ENCODE results near the gene AKAP17A. TPM values are rescaled to one million over a fixed set of nuclear protein-coding genes. Genes with fewer than 3 reads are reported as not detected.
"Not testable (repeated sequence)": the region's sequence is repeated elsewhere in the genome, so short reads cannot be mapped to it uniquely, and the experiment has no call there.

AKAP17A gene
- total RNA-seq, 2 donors from 2014 or later: 54.3 to 79.4 TPM

GRCh38 chrX:1609311-1609710 lies 17.9 kb downstream of the AKAP17A start:
- H3K27ac Mint-ChIP-seq: no peak overlapping the region
- no peak overlapping the region for H3K4me3 Mint-ChIP-seq
- H3K4me1 Mint-ChIP-seq: no peaks in the 10 kb centered on the region
- ATAC-seq (replicated peaks): no peak
- no peaks in the 10 kb centered on the region for H3K27me3 Mint-ChIP-seq
- H3K36me3 Mint-ChIP-seq (ENCODE audit: low read depth): peaks cover 6% of the 10 kb centered on the region
- no peaks in the 10 kb centered on the region for H3K9me3 Mint-ChIP-seq

GRCh38 chrX:1609762-1610161 lies 18.4 kb downstream of the AKAP17A start:
- ATAC-seq (replicated peaks): no peak
- Mint-ChIP-seq H3K27ac (no peak overlapping the region), H3K36me3 (ENCODE audit: low read depth) (peaks cover 2% of the 10 kb centered on the region), H3K4me3 (no peak overlapping the region), H3K4me1 (no peaks in the 10 kb centered on the region), H3K27me3 (no peaks in the 10 kb centered on the region), H3K9me3 (no peaks in the 10 kb centered on the region)

DNA sequence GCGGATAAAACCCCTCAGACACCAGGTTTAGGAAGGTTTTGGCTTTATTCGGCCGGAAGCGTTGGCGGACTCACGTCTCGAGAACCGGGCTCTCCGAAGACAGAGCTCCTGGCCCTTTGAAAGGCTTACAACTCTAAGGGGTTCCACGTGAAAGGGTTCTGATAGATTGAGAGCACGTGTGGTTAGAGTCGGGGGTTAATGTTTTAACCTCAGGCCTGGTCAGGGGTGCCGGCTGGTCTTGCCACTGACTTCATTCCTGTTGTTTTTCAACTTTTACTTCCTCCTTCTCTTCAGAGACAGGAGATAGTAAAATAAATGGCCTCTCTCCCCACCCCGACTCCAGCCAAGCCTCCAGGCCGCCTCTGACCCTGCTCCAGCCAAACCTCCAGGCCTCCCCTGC lies 18.8 kb downstream of the AKAP17A start:
- ATAC-seq (replicated peaks): no peak
- Mint-ChIP-seq H3K9me3 (no peaks in the 10 kb centered on the region), H3K4me1 (no peaks in the 10 kb centered on the region), H3K4me3 (no peak overlapping the region), H3K36me3 (ENCODE audit: low read depth) (no peaks in the 10 kb centered on the region), H3K27ac (no peak overlapping the region), H3K27me3 (no peaks in the 10 kb centered on the region)

DNA sequence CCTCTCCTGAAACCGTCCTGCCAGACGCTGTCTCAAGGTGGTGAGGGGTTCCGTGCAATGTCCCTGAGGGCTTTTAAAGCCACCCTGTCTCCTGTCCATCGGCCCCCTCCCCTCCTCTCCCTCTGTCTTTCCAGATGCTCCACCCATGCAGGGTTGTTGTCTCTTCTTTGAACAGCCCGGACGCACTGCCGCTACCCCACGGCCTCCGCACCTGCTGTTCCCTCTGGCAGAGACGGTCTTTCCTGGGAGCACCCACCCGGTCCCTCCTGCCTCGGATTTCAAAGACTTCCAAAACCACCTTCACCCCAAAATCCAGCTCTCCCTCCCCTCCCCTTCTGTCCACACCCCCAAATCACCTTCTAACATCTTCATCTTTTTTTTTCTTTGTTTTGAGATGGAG lies 19.3 kb downstream of the AKAP17A start:
- H3K36me3 Mint-ChIP-seq (ENCODE audit: low read depth): no peaks in the 10 kb centered on the region
- H3K27ac Mint-ChIP-seq: no peak overlapping the region
- H3K4me1 Mint-ChIP-seq: no peaks in the 10 kb centered on the region
- H3K4me3 Mint-ChIP-seq: no peak overlapping the region
- H3K9me3 Mint-ChIP-seq: no peaks in the 10 kb centered on the region
- no peak for ATAC-seq (replicated peaks)
- no peaks in the 10 kb centered on the region for H3K27me3 Mint-ChIP-seq

GRCh38 chrX:1612641-1613286 lies 21.4 kb downstream of the AKAP17A start:
- Mint-ChIP-seq H3K27ac (peak overlapping the region; percentile 65), H3K36me3 (ENCODE audit: low read depth) (no peaks in the 10 kb centered on the region)
- ATAC-seq (replicated peaks): no peak

DNA sequence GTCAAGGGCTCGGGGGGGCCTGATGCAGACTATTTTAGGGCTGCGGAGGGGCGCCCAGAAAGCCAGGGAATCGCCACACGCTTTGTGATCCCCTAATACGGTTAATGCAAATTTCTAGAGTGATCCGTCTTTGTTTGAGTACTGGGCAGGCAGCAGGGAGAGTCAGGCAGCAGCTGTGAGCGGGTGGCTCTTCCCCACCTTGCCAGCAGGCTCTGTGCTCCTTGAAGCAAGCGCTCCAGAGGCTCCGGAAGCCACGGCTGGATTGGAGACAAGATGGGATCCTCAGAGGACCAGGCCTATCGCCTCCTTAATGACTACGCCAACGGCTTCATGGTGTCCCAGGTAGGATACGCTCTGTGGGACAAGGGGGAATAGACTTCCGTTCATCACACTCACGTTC lies 23.5 kb downstream of the AKAP17A start, which contains the start of gene ASMT:
Gene ASMT, plus strand, starts transcription at position 133 of the 400 bp plus-strand sequence. Its CDS starts 141 bp downstream, at position 274.
- ATAC-seq (replicated peaks): no peak
- Mint-ChIP-seq H3K9me3 (no peaks in the 10 kb centered on the region), H3K36me3 (ENCODE audit: low read depth) (no peaks in the 10 kb centered on the region), H3K4me3 (no peak within 1 kb of the TSS), H3K4me1 (no peaks in the 10 kb centered on the region), H3K27me3 (no peaks in the 10 kb centered on the region), H3K27ac (no peak within 1 kb of the TSS)

More at GRCh38 chrX:1612641-1613286, 21.4 kb downstream of the AKAP17A start:
- no peaks in the 10 kb centered on the region for H3K9me3 Mint-ChIP-seq
- no peaks in the 10 kb centered on the region for H3K4me1 Mint-ChIP-seq
- H3K27me3 Mint-ChIP-seq: no peaks in the 10 kb centered on the region
- no peak overlapping the region for H3K4me3 Mint-ChIP-seq

DNA sequence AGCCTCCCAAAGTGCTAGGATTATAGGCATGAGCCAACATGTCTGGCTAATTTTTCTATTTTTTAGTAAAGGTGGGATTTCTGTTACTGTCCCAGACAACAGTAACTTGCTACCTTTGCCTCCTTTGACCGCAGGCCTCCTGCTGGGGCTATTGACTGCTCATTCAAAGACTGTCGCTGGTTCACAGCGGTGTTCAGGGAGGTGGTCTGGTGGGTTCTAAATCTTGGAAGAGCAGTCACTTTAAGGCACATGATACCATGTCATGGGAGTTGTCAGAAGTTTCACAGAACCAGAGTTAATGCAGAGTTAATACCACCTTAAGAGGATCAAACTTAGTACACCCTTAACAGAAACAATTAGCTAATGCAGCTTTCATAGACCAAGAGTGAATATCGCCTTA lies 27.3 kb downstream of the AKAP17A start:
- no peak for ATAC-seq (replicated peaks)
- Mint-ChIP-seq H3K36me3 (ENCODE audit: low read depth) (no peaks in the 10 kb centered on the region), H3K9me3 (no peaks in the 10 kb centered on the region), H3K4me3 (no peak overlapping the region), H3K4me1 (no peaks in the 10 kb centered on the region), H3K27ac (no peak overlapping the region), H3K27me3 (no peaks in the 10 kb centered on the region)

DNA sequence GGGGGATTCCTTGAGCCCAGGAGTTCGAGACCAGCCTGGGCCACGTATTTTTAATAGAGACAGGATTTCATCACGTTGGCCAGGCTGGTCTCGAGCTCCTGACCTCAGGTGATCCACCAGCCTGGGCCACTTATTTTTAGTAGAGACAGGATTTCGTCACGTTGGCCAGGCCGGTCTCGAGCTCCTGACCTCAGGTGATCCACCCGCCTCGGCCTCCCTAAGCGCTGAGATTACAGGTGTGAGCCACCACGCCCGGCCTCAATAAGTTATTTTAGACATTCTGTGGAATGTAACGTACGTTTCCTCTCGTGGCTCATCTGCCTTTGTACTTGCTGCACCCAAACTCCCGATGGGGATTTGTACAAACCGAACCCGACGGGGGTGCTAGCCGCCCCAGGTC lies 32.3 kb downstream of the AKAP17A start:
- Mint-ChIP-seq H3K4me3 (peak overlapping the region; percentile 69), H3K9me3 (no peaks in the 10 kb centered on the region), H3K27ac (no peak overlapping the region), H3K27me3 (no peaks in the 10 kb centered on the region), H3K36me3 (ENCODE audit: low read depth) (no peaks in the 10 kb centered on the region), H3K4me1 (no peaks in the 10 kb centered on the region)
- no peak for ATAC-seq (replicated peaks)

- not testable (repeated sequence) for H3K4me1 Mint-ChIP-seq; H3K9me3 Mint-ChIP-seq; H3K36me3 Mint-ChIP-seq (ENCODE audit: low read depth); H3K27ac Mint-ChIP-seq; H3K27me3 Mint-ChIP-seq
- ATAC-seq (replicated peaks): peak; percentile 39
- peak overlapping the region; percentile 69 for H3K4me3 Mint-ChIP-seq
Measured at GRCh38 chrX:1624158-1624860, 32.9 kb downstream of the AKAP17A start.

GRCh38 chrX:1624861-1625215 lies 33.4 kb downstream of the AKAP17A start:
- not testable (repeated sequence) for H3K4me1 Mint-ChIP-seq; H3K9me3 Mint-ChIP-seq; H3K36me3 Mint-ChIP-seq (ENCODE audit: low read depth); H3K27me3 Mint-ChIP-seq
- H3K4me3 Mint-ChIP-seq: peak overlapping the region; percentile 48
- ATAC-seq (replicated peaks): peak; percentile 64
- peak overlapping the region; percentile 61 for H3K27ac Mint-ChIP-seq

DNA sequence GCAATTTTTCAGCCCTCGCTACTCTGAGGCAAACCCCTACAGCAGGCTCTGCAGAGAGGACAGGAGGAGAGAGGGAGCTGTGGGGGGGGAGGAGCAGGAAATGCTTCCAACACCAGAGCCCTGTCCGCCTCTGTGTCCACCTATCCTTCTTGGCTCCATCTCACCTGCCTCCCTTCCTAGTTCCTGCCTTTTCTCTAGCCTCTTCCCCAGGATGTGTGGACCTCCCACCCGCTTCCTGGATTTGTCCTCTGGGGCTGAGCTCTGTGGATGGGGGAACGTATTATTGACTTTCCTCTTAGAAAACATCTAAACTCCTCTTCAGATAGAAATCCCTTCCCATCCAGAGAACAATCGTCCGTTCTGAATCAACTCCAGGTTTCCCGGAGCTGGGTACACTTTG lies 37.8 kb downstream of the AKAP17A start:
- no peaks in the 10 kb centered on the region for H3K27me3 Mint-ChIP-seq
- H3K4me1 Mint-ChIP-seq: peaks cover 5% of the 10 kb centered on the region
- no peak overlapping the region for H3K4me3 Mint-ChIP-seq
- H3K36me3 Mint-ChIP-seq (ENCODE audit: low read depth): no peaks in the 10 kb centered on the region
- no peaks in the 10 kb centered on the region for H3K9me3 Mint-ChIP-seq
- no peak for ATAC-seq (replicated peaks)
- peak overlapping the region; percentile 53 for H3K27ac Mint-ChIP-seq

DNA sequence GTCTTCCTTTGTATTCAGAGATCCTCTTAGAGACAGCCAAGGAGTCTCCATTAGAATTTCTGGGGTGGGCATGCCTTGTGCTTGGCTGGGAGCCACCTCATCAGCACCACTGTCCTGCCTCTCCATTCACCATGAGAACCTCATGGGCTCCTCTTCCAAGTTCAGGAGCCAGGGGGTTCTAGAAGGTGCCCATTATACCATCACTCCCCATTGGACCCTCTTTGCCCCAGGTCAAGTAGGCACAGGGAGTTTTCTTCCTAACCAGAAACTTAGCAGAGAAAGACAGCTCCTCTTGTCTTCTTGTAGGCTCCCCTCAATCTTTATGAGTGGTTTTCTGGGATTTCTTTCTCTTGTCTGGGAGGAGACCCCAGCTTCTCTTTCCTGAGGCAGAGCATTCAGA lies 54.6 kb downstream of the AKAP17A start:
- Mint-ChIP-seq H3K27ac (no peak overlapping the region), H3K9me3 (peaks cover 7% of the 10 kb centered on the region), H3K36me3 (ENCODE audit: low read depth) (no peaks in the 10 kb centered on the region), H3K27me3 (peaks cover 3% of the 10 kb centered on the region), H3K4me1 (peaks cover 5% of the 10 kb centered on the region), H3K4me3 (no peak overlapping the region)
- no peak for ATAC-seq (replicated peaks)

- Mint-ChIP-seq H3K4me3 (no peak overlapping the region), H3K27me3 (peaks cover 3% of the 10 kb centered on the region), H3K36me3 (ENCODE audit: low read depth) (no peaks in the 10 kb centered on the region), H3K9me3 (peaks cover 7% of the 10 kb centered on the region), H3K27ac (no peak overlapping the region), H3K4me1 (peaks cover 5% of the 10 kb centered on the region)
- ATAC-seq (replicated peaks): no peak
Measured at GRCh38 chrX:1649621-1650020, 58.2 kb downstream of the AKAP17A start.
